ENCODE data around the gene USP1. TPM values are rescaled to one million over a fixed set of nuclear protein-coding genes. Genes with fewer than 3 reads are reported as not detected.

Gene USP1
- total and polyA plus RNA-seq, 2 of the 4 experiments (the other 2 are of a cell fraction): 7.5 to 9.7 TPM

- Histone ChIP-seq H4K20me1 (ENCODE audit: insufficient read depth, low read length) (no peaks in the 10 kb centered on the region), H3K23ac (ENCODE audit: low read depth, low read length) (no peak overlapping the region), H2BK120ac (ENCODE audit: low read depth, low read length) (no peak overlapping the region), H2AFZ (replicated peaks; ENCODE audit: low read length, poor library complexity) (no peak overlapping the region), H3K18ac (ENCODE audit: low read depth, low read length) (no peak overlapping the region), H3K9me3 (ENCODE audit: control insufficient read depth, insufficient read depth, low read length) (no peaks in the 10 kb centered on the region), H2BK15ac (ENCODE audit: low read depth, low read length) (no peak overlapping the region), H4K8ac (ENCODE audit: low read depth in 2 of 2, low read length in 2 of 2) (no peak overlapping the region), H3K9ac (ENCODE audit: low read depth, low read length) (no peak overlapping the region), H3K27ac (ENCODE audit: insufficient read depth, low read length) (no peak overlapping the region), H3K4me3 (ENCODE audit: insufficient read depth, low read depth, low read length) (no peak overlapping the region), H3K14ac (replicated peaks; ENCODE audit: low read depth, low read length) (no peak overlapping the region), H3K4me2 (ENCODE audit: low read depth, low read length) (no peak overlapping the region), H2AK5ac (ENCODE audit: low read depth, low read length) (no peak overlapping the region), H2BK5ac (ENCODE audit: low read depth, low read length, poor library complexity, severe bottlenecking) (no peak overlapping the region), H3K27me3 (ENCODE audit: control insufficient read depth, insufficient read depth, low read length) (no peaks in the 10 kb centered on the region), H3K36me3 (ENCODE audit: control insufficient read depth, insufficient read depth, low read length) (peaks cover 16% of the 10 kb centered on the region), H3K79me1 (ENCODE audit: low read depth in 1 of 2, low read length in 2 of 2) (peaks cover 0 to 3% of the 10 kb centered on the region in 2 experiments; a peak in 2 of 4 replicates), H4K91ac (ENCODE audit: insufficient read depth, low read depth, low read length) (no peak overlapping the region), H3K4me1 (ENCODE audit: control insufficient read depth, insufficient read depth, low read length) (peaks cover 2% of the 10 kb centered on the region; the same call in 1 of the 2 replicates), H3K9me1 (ENCODE audit: insufficient read depth, low read length) (peaks cover 3% of the 10 kb centered on the region), H4K5ac (ENCODE audit: low read depth, low read length) (no peak overlapping the region), H2AK9ac (replicated peaks; ENCODE audit: low read depth, low read length, poor library complexity) (no peak overlapping the region), H2BK20ac (ENCODE audit: low read depth, low read length) (no peak overlapping the region), H3K56ac (ENCODE audit: extremely low read depth, insufficient read depth, low read length) (no peak overlapping the region), H3K4ac (ENCODE audit: low read depth, low read length) (no peak overlapping the region)
- dilution Hi-C loops (cut with HindIII; ENCODE audit: low sequenced_read_pairs, unreplicated experiment): no loop called here
- ATAC-seq (ENCODE audit: low read depth) (peak; percentile 62; the same call in 1 of the 2 replicates), DNase-seq (peak; percentile 45)
- in situ Hi-C loops (cut with MboI; ENCODE audit: low sequenced_read_pairs): no loop called here
- ChIA-PET CTCF (no interaction called here), POLR2A (ENCODE audit: unreplicated experiment) (no interaction called here)
- no TSS peak for BruUV-seq (replicated peaks)
- TF ChIP-seq FOS (IDR thresholded peaks at IDR 0.05; ENCODE audit: low read depth, low read length) (peak; percentile 39; the same call in 1 of the 2 replicates), RCOR1 (IDR thresholded peaks at IDR 0.05; ENCODE audit: insufficient replicate concordance, low read length) (no peak), POLR2A (IDR thresholded peaks at IDR 0.05; ENCODE audit: low read depth, low read length) (no peak), MXI1 (IDR thresholded peaks at IDR 0.05; ENCODE audit: borderline replicate concordance, low read depth, low read length) (no peak), RAD21 (IDR thresholded peaks at IDR 0.05; ENCODE audit: low read length) (no peak), SMC3 (IDR thresholded peaks at IDR 0.05; ENCODE audit: low read depth, low read length) (no peak), MAFK (IDR thresholded peaks at IDR 0.05; ENCODE audit: low read depth, low read length) (no peak), USF2 (IDR thresholded peaks at IDR 0.05; ENCODE audit: low read depth, low read length) (no peak)
- intact Hi-C loops (cut with micrococcal nuclease): no loop called here
- WGBS, 2 experiments (ENCODE audit: extremely low coverage in 2 of 2, insufficient read length in 1 of 2): no CpG with 5 or more reads among the region's 3 CpGs
These were observed 56.8 kb downstream of the USP1 start for GRCh38 chr1:62493656-62494055.

All from IMR-90 (cell line).